ENCODE measurements around the gene RPL41.
A peak's percentile ranks its signal among the peaks of the same experiment; 100 is the strongest.

RPL41 gene

DNA sequence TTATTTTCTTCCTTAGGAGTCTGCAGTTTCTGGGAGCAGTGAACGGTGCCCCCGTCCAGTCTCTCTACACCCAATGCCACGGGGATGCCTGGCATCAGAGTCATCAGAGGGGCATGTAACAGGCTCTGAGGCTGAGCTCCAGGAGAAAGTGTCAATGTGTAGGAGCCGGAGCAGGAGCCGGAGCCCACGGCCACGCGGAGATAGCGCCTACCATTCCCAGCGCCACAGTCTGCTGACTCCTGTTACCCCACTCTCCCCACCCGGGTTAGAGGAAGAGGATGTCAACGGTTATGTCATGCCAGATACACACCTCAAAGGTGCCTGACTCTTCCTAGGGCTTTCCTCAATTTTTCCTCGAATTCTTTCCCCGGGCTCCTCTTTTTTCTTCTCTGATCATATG lies 15.4 kb upstream of the RPL41 start:
- CTCF ChIA-PET, result interaction anchor here (0.6 to 2.6 kb wide), 2 partner anchors 20 to 54 kb away, joined by 4 to 8 read pairs; no protein-coding TSS in a partner anchor
- H3K36me3 ChIP-seq (ENCODE audit: control insufficient read depth in 2 of 2, insufficient read depth in 1 of 2, low read length in 2 of 2), result peaks cover 0 to 20% of the 10 kb centered on the region in 2 experiments; a peak in 2 of 3 replicates

GRCh38 chr12:56102683-56103065 lies 13.8 kb upstream of the RPL41 start:
- Histone ChIP-seq H3K4me3 (ENCODE audit: low read depth, low read length) (no peak overlapping the region), H3K4me1 (ENCODE audit: control insufficient read depth, insufficient read depth, low read length) (0 out of 2 replicates have a peak, but pooled peaks cover 2% of the 10 kb centered on the region), H3K9me3 (ENCODE audit: control insufficient read depth, insufficient read depth, low read depth, low read length) (no peaks in the 10 kb centered on the region), H3K36me3 (ENCODE audit: control insufficient read depth in 2 of 2, insufficient read depth in 1 of 2, low read length in 2 of 2) (peaks cover 10 to 37% of the 10 kb centered on the region in 2 experiments), H3K27ac (ENCODE audit: extremely low read depth, low read depth, low read length) (no peak overlapping the region)
- TF ChIP-seq ZNF768 (tag by site-specific recombination; IDR thresholded peaks at IDR 0.05) (no peak), ZNF404 (tag by site-specific recombination; IDR thresholded peaks at IDR 0.05) (no peak)
- TF ChIP-seq, protein P1, sequence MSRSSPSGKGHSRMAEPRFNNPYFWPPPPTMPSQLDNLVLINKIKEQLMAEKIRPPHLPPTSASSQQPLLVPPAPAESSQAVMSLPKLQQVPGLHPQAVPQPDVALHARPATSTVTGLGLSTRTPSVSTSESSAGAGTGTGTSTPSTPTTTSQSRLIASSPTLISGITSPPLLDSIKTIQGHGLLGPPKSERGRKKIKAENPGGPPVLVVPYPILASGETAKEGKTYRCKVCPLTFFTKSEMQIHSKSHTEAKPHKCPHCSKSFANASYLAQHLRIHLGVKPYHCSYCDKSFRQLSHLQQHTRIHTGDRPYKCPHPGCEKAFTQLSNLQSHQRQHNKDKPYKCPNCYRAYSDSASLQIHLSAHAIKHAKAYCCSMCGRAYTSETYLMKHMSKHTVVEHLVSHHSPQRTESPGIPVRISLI (tag by site-specific recombination; IDR thresholded peaks at IDR 0.05), result peak; percentile 92
- ChIA-PET POLR2A (interaction anchor here (0.6 to 3.9 kb wide), 4 partner anchors 8 to 23 kb away, joined by 3 to 165 read pairs (median 31); partner anchors contain the start of genes ERBB3, RPL41 and ZC3H10), CTCF (interaction anchor here (1.1 to 4.7 kb wide), 8 partner anchors 12 to 364 kb away, joined by 3 to 27 read pairs (median 6); partner anchors contain the start of genes ERBB3, RPL41 and ZC3H10)

More for the DNA sequence above, 15.4 kb upstream of the RPL41 start:
- H3K4me3 ChIP-seq (ENCODE audit: low read depth, low read length), result no peak overlapping the region
- TF ChIP-seq ZBTB49 (tag by site-specific recombination; IDR thresholded peaks at IDR 0.05; ENCODE audit: low read depth) (no peak), ZFP3 (tag by site-specific recombination; IDR thresholded peaks at IDR 0.05; ENCODE audit: low read depth) (no peak)
- TF ChIP-seq, protein P2, sequence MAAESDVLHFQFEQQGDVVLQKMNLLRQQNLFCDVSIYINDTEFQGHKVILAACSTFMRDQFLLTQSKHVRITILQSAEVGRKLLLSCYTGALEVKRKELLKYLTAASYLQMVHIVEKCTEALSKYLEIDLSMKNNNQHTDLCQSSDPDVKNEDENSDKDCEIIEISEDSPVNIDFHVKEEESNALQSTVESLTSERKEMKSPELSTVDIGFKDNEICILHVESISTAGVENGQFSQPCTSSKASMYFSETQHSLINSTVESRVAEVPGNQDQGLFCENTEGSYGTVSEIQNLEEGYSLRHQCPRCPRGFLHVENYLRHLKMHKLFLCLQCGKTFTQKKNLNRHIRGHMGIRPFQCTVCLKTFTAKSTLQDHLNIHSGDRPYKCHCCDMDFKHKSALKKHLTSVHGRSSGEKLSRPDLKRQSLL (tag by site-specific recombination; IDR thresholded peaks at IDR 0.05), result peak; percentile 79; the same call in 1 of the 2 replicates
- H3K9me3 ChIP-seq (ENCODE audit: control insufficient read depth, insufficient read depth, low read depth, low read length), result no peaks in the 10 kb centered on the region
- POLR2A ChIA-PET, result interaction anchor here (0.7 to 1.0 kb wide), 2 partner anchors 66 to 223 kb away, joined by 4 to 8 read pairs; no protein-coding TSS in a partner anchor
- no peak overlapping the region for H3K27ac ChIP-seq (ENCODE audit: extremely low read depth, low read depth, low read length)
- H3K4me1 ChIP-seq (ENCODE audit: control insufficient read depth, insufficient read depth, low read length), result 0 out of 2 replicates have a peak, but pooled peaks cover under 1% of the 10 kb centered on the region

DNA sequence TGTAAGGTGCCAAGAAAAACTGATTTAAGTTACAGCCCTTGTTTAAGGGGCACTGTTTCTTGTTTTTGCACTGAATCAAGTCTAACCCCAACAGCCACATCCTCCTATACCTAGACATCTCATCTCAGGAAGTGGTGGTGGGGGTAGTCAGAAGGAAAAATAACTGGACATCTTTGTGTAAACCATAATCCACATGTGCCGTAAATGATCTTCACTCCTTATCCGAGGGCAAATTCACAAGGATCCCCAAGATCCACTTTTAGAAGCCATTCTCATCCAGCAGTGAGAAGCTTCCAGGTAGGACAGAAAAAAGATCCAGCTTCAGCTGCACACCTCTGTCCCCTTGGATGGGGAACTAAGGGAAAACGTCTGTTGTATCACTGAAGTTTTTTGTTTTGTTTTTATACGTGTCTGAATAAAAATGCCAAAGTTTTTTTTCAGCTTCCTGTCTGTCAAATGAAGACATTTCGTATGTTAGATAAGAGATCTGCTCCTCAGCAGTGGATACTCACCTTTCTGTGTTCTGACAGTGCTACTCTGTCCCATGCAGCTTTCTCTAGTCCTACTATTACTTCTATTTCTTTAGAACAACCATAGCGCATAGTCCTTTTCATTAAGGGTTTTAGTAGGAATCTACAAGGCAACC lies 13.2 kb upstream of the RPL41 start:
- peak overlapping the region; percentile 65; the same call in 1 of the 2 replicates for H3K4me3 ChIP-seq (ENCODE audit: low read depth, low read length)
- POLR2A ChIA-PET, result interaction anchor here (0.6 to 3.9 kb wide), 17 partner anchors 8 to 257 kb away, joined by 4 to 165 read pairs (median 7); partner anchors contain the start of genes ANKRD52, CNPY2, CS and ERBB3
- TF ChIP-seq HOXC10 (CRISPR knock-in tag; IDR thresholded peaks at IDR 0.05) (no peak), ZNF555 (tag by site-specific recombination; conservative IDR thresholded peaks at IDR 0.05) (no peak), ZNF138 (tag by site-specific recombination; IDR thresholded peaks at IDR 0.05; ENCODE audit: borderline replicate concordance) (no peak), IKZF3 (tag by site-specific recombination; IDR thresholded peaks at IDR 0.05) (peak; percentile 21; the same call in 1 of the 2 replicates)

More for the DNA sequence above, 13.2 kb upstream of the RPL41 start:
- H3K36me3 ChIP-seq (ENCODE audit: control insufficient read depth in 2 of 2, insufficient read depth in 1 of 2, low read length in 2 of 2), result peaks cover 15 to 42% of the 10 kb centered on the region in 2 experiments
- H3K9me3 ChIP-seq (ENCODE audit: control insufficient read depth, insufficient read depth, low read depth, low read length), result no peaks in the 10 kb centered on the region
- 0 out of 2 replicates have a peak overlapping the region, but pooled peaks have one; percentile 32 for H3K27ac ChIP-seq (ENCODE audit: extremely low read depth, low read depth, low read length)
- 0 out of 2 replicates have a peak, but pooled peaks cover 2% of the 10 kb centered on the region for H3K4me1 ChIP-seq (ENCODE audit: control insufficient read depth, insufficient read depth, low read length)
- CTCF ChIA-PET, result interaction anchor here (0.6 to 4.7 kb wide), 11 partner anchors 13 to 364 kb away, joined by 3 to 27 read pairs (median 5); partner anchors contain the start of genes ERBB3, RNF41, RPL41 and ZC3H10

Measured in HEK293 (cell line).